CD4-positive, alpha-beta T cell treated with Interleukin-17A for 1 hour (primary cell): Measurements from ENCODE around the gene EFCAB11.
"Not testable (repeated sequence)": the region's sequence is repeated elsewhere in the genome, so short reads cannot be mapped to it uniquely, and the experiment has no call there.

Source experiments
- DNase-seq: peaks from one replicate; pipeline ENCODE4 v3.0.0-alpha.2; 2020

The EFCAB11 gene

DNA sequence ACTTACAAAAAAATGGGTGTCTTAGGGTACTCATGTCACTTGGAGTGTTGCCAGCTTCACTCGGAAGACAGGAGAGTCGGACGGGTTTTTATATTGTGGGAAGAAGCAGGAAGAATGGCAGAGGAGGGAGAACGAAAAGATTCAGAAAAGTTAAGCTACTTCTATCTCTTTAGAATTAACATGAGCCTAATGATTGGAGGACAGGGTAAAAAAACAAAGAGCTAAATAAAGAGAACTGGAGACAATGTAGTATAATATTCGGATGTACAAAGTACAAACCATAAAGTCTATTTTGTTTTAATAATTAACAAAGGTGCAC, 43.9 kb downstream of the EFCAB11 start:
- no peak for DNase-seq

DNA sequence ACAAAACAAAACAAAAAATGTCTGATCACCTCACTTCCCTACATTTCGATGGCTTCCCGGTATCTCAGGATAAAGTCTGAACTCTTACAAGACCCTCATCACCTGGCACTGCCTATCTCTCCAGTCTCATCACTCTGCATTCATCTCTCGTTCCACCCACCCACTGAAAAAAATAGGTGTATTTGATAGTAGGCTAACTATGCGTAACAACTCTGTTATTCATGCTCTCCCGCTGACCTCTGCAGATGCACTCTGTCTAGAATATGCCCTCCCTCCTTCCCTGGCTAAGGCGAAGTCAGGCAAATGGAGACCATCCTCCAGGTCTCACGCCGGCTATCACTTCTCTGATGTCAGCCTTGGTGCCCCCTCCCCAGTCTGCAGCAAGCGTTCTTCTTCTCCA, 44.9 kb downstream of the EFCAB11 start:
- DNase-seq: no peak

DNA sequence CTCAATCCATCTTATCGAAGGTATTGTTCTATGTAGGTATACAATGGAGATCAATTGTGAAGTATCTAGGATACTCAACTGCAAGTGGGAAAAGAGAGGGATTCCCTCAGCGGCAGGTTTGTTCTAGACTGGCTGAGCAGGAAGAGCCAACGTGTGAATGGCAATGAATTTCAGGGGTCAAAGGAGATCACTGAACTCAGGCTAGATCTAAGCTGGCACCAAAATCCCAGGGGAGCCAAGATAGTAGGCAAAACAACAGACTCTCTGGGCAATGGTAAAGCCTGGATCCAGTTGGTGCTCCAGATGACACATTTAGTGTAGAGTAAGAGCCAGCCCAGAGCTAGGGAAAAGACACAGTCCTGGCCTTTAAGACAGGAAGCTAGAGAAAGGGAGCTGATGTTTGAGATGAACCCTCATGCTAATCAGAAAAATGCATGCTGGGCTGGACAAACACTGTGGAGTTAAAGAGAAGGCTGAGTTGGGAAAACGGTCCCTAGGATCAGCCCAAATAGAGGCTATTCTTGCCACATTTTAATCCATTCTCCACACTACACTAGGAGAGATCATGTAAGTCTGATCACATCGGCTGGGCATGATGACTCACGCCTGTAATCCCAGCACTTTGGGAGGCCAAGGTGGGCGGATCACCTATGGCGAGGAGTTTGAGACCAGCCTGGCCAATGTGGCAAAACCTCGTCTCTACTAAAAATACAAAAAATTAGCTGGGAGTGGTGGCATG, 45.6 kb downstream of the EFCAB11 start:
- no peak for DNase-seq

DNA sequence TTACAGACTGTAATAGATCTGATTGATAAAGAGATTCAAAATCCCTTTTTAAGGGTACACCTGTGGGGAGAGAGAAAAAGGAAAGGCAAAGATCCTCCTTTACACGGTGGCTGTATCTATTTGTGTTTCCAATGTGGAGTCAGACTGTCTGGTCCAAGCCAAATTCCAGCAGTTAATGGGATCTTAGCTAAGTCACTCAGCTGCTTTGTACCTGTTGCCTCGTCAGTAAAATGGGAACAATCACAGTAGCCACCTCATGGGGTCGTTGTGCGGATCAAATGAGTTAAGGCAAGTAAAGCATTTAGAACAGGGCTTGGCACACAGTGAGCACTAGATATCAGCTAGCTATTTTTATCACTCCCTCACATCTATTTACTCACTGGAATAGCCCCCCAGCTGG, 46.9 kb downstream of the EFCAB11 start:
- DNase-seq: no peak

- DNase-seq: no peak
Observed at GRCh38 chr14:89906000-89906399, 48.5 kb downstream of the EFCAB11 start.

- DNase-seq: peak; percentile 27
Observed at GRCh38 chr14:89903340-89903952, 51.1 kb downstream of the EFCAB11 start.

- DNase-seq: no peak
Observed at GRCh38 chr14:89902881-89903280, 51.6 kb downstream of the EFCAB11 start.

GRCh38 chr14:89900802-89901201, 53.7 kb downstream of the EFCAB11 start:
- DNase-seq: no peak

DNA sequence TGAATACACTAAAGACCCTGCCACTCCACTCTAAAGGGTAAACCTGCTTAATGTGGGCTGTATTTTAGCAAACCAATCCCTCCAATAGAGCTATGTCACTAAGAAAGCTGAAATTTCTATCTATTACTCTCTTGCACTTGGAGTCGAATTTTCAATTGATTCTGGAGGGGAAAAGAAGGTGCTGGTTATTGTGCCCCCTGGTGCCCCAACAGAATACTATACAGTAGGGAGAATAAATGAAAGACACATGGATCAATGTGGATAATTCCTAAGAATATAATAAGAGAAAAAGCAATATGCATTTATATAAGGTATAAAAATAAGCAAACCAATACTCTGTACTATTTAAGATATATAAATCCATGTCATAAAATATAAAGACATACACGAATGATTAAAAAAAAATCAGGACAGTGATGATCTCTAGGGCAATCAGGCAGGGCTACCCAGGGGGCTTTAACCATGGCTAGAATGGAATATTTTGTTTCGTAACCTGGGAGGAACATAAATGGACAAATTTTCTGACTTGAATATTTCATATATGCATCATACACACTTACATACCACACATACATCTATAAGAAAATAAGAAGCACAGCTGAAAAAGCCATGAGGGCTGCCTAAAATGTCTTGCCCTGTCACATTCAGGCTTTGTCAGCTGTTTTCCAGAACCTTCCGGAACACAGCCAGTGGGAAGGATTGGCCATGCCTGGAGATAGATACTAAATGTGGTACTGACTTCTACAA, 54.4 kb downstream of the EFCAB11 start:
- DNase-seq: peak; percentile 22

DNA sequence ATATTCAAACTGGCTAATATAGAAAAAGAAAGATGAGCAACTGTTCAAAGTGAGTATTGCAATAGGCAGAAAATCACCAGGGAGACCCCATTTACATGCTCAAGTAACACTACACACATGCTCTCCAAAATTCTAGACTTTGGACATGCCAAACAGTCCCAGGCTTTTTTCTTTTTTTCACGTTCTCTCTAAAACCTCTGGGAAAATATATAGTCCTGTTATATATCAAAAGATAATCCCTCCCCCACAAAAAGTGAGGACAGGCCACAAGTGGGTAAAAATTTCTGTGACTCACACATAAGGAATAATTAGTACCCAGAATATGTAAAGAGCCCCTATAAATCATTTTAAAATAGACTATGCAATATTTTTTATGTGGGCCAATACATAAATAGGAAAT, 55.2 kb downstream of the EFCAB11 start:
- DNase-seq: no peak

DNA sequence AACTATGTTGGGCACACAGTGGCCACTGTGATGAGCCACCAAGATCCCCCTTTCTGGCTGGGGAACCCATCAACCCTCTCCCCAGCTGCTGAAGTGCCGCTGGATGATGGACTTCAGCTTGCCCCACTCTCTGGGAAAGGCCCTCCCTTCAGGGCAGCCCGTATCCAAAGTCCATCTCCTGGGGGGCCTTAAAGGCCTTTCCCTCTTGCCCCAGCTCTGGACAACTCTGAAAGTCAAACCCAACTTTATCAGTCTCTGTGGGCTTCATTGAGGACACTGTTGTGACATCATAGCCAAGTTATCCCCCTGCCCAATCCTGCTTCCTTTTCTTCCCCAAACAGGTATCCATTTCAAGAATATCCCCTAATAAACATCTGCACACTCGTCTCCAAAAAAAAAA, 61.1 kb downstream of the EFCAB11 start:
- not testable (repeated sequence) for DNase-seq

DNA sequence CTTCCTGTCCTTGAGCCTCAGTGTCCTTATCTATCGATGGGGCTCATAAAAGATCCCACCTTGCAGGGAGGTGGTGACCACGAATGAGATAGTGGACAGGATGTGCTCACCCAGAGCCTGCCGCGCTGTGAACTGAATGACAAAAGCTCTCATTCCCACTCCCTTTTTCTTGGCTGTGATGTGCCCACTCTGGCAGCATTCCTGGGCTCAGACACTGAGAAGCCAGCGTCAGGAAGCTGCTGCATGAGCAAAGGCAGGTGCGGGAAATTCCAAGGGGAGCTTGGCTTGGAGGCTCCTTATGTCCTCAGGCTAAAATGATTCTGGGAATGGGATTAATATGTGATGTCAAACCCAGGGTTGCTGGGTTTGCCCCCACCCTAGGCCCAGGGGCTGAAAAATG, 61.6 kb downstream of the EFCAB11 start:
- no peak for DNase-seq

GRCh38 chr14:89891721-89892120, 62.8 kb downstream of the EFCAB11 start:
- not testable (repeated sequence) for DNase-seq

- DNase-seq: no peak
Observed at GRCh38 chr14:89891055-89891454, 63.5 kb downstream of the EFCAB11 start.

DNA sequence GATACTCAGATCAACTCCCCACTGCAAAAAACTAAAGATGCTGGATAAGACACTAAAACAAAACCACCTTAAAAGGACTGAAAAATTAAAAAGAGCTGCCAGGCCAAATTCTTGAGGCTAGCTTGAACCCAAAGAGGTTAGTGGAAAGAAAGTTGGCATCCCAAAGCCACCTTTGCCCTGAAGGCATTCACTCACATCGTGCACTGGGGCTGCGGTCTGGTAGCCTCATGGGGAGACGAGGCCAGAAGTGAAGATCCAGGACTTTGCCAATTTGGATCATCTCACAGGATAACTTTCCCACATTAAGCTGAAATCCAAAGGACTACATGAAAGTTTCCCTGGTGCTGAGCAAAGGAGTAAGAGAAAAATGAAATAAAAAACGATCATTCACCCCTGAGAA, 63.9 kb downstream of the EFCAB11 start:
- no peak for DNase-seq

DNA sequence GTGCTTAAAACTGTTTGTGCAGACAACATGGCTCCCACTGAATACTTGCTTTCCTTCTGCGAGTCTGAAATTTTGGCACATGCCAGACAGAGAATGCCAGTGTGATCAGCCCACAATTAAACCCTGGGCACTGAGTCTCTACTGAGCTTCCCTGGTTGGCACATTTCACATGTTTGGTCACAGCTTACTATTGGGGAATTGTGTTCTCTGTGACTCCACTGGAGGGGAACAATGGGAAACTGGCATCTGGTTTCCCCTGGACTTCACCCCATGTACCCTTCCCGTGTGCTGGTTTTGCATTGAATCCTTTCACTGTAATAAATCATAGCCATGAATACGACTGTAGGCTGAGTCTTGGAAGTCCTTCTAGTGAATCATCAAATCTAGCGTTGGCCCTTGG, 64.9 kb downstream of the EFCAB11 start:
- DNase-seq: no peak

DNA sequence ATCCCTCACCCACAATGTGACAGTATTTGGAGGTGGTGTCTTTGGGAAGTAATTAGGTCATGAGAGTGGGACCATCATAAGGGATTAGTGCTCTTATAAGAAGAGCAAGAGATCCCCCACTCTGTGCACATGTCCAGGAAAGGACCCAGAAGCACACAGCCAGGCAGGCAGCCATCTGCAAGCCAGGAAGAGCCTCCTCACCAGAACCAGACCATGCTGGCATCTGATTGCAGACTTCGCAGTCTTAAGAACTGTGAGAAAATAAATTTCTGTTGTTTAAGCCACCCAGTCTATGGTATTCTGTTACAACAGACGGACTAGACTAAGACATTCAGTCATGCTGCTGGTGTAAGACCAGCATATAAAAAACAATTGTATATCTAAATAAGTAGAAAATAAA, 69.8 kb downstream of the EFCAB11 start:
- no peak for DNase-seq

DNA sequence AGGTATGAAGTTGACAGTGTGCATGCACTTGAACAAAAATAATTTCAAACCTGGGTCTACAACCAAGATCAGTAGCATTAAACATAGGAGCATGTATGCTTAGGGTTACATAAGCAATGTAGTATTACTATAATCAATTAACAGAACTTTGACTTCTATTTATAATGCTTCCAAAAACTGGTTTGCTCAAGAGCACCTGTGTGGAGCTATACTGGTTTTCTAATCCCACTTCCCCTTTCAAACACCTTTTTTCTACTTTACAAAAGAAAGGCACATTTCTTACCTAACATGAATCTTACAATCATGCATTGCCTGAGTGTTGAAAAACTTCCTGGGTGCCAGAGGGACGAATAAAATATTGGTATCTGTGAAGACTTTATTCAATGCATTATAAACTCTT, 72.7 kb downstream of the EFCAB11 start:
- DNase-seq: no peak

DNA sequence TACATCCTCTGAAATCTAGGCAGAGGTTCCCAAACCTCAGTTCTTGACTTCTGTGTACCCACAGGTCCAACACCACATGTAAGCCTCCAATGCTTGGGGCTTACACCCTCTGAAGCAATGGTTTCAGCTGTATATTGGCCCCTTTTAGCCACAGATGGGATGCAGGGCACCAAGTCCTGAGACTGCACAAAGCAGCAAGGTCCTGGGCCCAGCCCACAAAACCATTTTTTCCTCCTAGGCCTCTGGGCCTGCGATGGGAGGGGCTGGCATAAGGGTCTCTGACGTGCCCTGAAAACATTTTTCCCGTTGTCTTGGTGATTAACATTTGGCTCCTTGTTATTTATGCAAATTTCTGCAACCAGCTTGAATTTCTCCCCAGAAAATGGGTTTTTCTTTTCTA, 80.4 kb downstream of the EFCAB11 start:
- DNase-seq: not testable (repeated sequence)

DNA sequence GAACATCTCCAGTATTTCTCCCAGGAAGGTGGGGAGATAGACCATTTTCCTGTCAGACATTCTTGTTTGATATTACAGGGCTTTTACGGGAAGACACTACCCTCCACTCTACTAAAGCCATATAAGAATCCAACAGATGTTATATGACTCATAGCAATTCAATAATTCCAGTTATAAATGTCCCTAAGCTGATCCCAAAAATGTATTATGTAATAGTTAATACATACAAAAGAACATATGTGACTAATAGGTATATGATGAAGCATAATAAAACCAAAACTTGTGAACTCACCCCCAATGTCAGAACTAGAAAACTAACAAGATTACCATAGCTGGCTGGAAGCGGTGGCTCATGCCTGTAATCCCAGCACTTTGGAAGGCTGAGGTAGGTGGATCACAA, 84.2 kb downstream of the EFCAB11 start:
- DNase-seq: no peak

GRCh38 chr14:89869606-89870005, 84.9 kb downstream of the EFCAB11 start:
- no peak for DNase-seq

DNA sequence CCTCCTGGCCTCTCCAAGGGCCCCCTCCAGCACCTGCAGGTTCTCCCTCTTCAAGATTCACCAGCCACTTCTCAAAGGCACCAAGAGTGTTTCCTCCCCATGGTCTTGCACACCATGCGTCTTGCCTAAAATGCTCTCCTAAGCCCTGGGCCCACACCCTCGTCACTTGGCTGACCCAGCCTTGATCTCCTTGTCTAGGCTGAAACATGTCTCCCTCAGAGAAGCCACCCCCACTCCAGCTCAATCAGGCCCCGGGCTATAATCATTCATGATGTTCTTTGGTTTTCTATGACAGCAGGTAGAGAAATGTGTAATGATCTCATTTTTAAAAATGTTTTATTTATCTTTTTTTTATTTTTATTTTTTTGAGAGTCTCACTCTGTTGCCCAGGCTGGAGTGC, 88.1 kb downstream of the EFCAB11 start:
- DNase-seq: no peak

GRCh38 chr14:89865153-89865552, 89.4 kb downstream of the EFCAB11 start:
- no peak for DNase-seq

DNA sequence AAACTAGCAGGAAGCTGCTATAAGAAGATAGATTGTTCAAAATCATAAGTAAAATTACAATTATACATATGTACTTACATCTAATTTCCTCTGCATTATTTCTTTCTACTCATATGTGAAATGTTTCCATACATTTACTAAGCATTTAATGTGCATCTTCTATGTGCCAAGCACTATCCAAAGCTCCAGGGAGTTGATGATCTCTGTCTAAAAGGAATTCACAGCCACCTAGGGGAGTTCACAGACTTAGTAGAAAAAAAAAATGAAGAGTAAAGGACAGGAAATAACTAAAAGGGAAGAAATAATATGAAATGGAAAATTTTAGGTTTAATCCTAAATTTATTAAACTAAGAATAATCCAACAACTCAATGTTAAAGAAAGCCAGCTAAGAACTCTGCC, 91.7 kb downstream of the EFCAB11 start:
- no peak for DNase-seq
